Activated CD4-positive, alpha-beta T cell treated with anti-CD3 and anti-CD28 coated beads for 36 hours (primary cell): ENCODE data around the gene TTPAL. TPM values are rescaled to one million over a fixed set of nuclear protein-coding genes. Genes with fewer than 3 reads are reported as not detected.

ENCODE experiments used
- ATAC-seq: fragments of 200-7000 bp; cut with Tn5 transposase; one replicate; pipeline ENCODE4 v1.10.0; 2021; ENCODE audit warnings: mild to moderate bottlenecking, moderate library complexity
- CTCF ChIA-PET: fragments of 350-600 bp; sonication (Branson Sonifier 250); formaldehyde crosslinking; loops from one replicate; lab custom pipeline; 2021; ENCODE audit warnings: antibody characterized with exemption; lab: Charles Lee
- POLR2A ChIA-PET: fragments of 350-600 bp; sonication (Branson Sonifier 250); formaldehyde crosslinking; loops from one replicate; lab custom pipeline; 2021; ENCODE audit warnings: antibody characterized with exemption, inconsistent platforms; lab: Charles Lee
- DNase-seq: peaks from one replicate; pipeline ENCODE4 v3.0.0-alpha.2; 2020
- H3K27ac Mint-ChIP-seq: one replicate; pipeline ENCODE4 v1.8.0; 2021; ENCODE audit warnings: mixed read lengths
- H3K27me3 Mint-ChIP-seq: one replicate; pipeline ENCODE4 v1.8.0; 2021; ENCODE audit warnings: mixed read lengths
- H3K36me3 Mint-ChIP-seq: one replicate; pipeline ENCODE4 v1.8.0; 2021; ENCODE audit warnings: low read depth, mixed read lengths
- H3K4me1 Mint-ChIP-seq: one replicate; pipeline ENCODE4 v1.8.0; 2021; ENCODE audit warnings: mixed read lengths
- H3K4me3 Mint-ChIP-seq: one replicate; pipeline ENCODE4 v1.8.0; 2021; ENCODE audit warnings: mild to moderate bottlenecking, moderate library complexity, mixed read lengths
- H3K9me3 Mint-ChIP-seq: one replicate; pipeline ENCODE4 v1.8.0; 2021; ENCODE audit warnings: low read depth, mixed read lengths
- intact Hi-C, 2 experiments: fragments of 100-400 bp; cut with DNase I in 1 of 2; cut with micrococcal nuclease in 1 of 2; formaldehyde crosslinking; loops; one replicate each; pipeline versions ENCODE4 v1.14.2 to v1.15.1; 2022 to 2024; cut with DNase I, micrococcal nuclease
- total RNA-seq, 2 experiments: library from RNA; stranded (reverse); gene quantifications; one replicate each; pipeline ENCODE4 v1.2.3, GENCODE V29; 2021

Gene TTPAL
- total RNA-seq, 2 experiments from 2014 or later: 18.3 to 21.5 TPM

- no peaks in the 10 kb centered on the region for H3K27me3 Mint-ChIP-seq
- no peak for ATAC-seq
- H3K4me3 Mint-ChIP-seq: no peak overlapping the region
- peaks cover 38% of the 10 kb centered on the region for H3K36me3 Mint-ChIP-seq
- H3K27ac Mint-ChIP-seq: no peak overlapping the region
- POLR2A ChIA-PET: no interaction called here
- DNase-seq: no peak
- intact Hi-C loops: no loop called here
- H3K9me3 Mint-ChIP-seq: no peaks in the 10 kb centered on the region
- H3K4me1 Mint-ChIP-seq: peaks cover 5% of the 10 kb centered on the region
- CTCF ChIA-PET: interaction anchor here (0.6 to 1.3 kb wide), 4 partner anchors 17 to 180 kb away, joined by 3 to 4 read pairs (median 3); no protein-coding TSS in a partner anchor
These were observed 27.3 kb downstream of the TTPAL start for GRCh38 chr20:44502968-44503367.

- ATAC-seq (no peak), DNase-seq (no peak)
- Mint-ChIP-seq H3K4me3 (no peak overlapping the region), H3K9me3 (no peaks in the 10 kb centered on the region), H3K4me1 (peaks cover under 1% of the 10 kb centered on the region), H3K27ac (no peak overlapping the region), H3K36me3 (peaks cover 39% of the 10 kb centered on the region), H3K27me3 (no peaks in the 10 kb centered on the region)
- CTCF ChIA-PET: interaction anchor here (0.6 to 1.3 kb wide), 3 partner anchors 81 to 124 kb away, joined by 3 read pairs; no protein-coding TSS in a partner anchor
- POLR2A ChIA-PET: no interaction called here
- intact Hi-C loops: no loop called here
These were observed 29.0 kb downstream of the TTPAL start for GRCh38 chr20:44504402-44505307.

GRCh38 chr20:44509762-44510161 is 34.1 kb downstream of the TTPAL start:
- ChIA-PET CTCF (interaction anchor here (1.1 kb wide), 1 partner anchor 100 kb away, joined by 3 read pairs; no protein-coding TSS in a partner anchor), POLR2A (interaction anchor here (1.1 kb wide), 1 partner anchor 12 kb away, joined by 3 read pairs; the partner anchor contains the start of gene SERINC3)
- H3K27me3 Mint-ChIP-seq: no peaks in the 10 kb centered on the region
- no peak overlapping the region for H3K4me3 Mint-ChIP-seq
- no peaks in the 10 kb centered on the region for H3K9me3 Mint-ChIP-seq
- peaks cover 27% of the 10 kb centered on the region for H3K36me3 Mint-ChIP-seq
- peak; percentile 24 for DNase-seq
- H3K27ac Mint-ChIP-seq: peak overlapping the region; percentile 13
- peaks cover 20% of the 10 kb centered on the region for H3K4me1 Mint-ChIP-seq
- intact Hi-C loops: no loop called here
- ATAC-seq: peak; percentile 68

- Mint-ChIP-seq H3K36me3 (peaks cover 16% of the 10 kb centered on the region), H3K27ac (no peak overlapping the region), H3K27me3 (no peaks in the 10 kb centered on the region), H3K4me3 (no peak overlapping the region), H3K4me1 (peaks cover 46% of the 10 kb centered on the region), H3K9me3 (no peaks in the 10 kb centered on the region)
- intact Hi-C loops: no loop called here
- ATAC-seq: peak; percentile 51
- ChIA-PET POLR2A (no interaction called here), CTCF (interaction anchor here (0.9 to 1.1 kb wide), 4 partner anchors 20 to 434 kb away, joined by 3 to 4 read pairs (median 3); partner anchors contain the start of gene TTPAL)
- DNase-seq: no peak
These were observed 38.2 kb downstream of the TTPAL start for GRCh38 chr20:44513871-44514270.

- POLR2A ChIA-PET: no interaction called here
- DNase-seq: no peak
- Mint-ChIP-seq H3K4me3 (no peak overlapping the region), H3K27ac (no peak overlapping the region), H3K27me3 (no peaks in the 10 kb centered on the region), H3K36me3 (peaks cover 11% of the 10 kb centered on the region), H3K9me3 (no peaks in the 10 kb centered on the region), H3K4me1 (peaks cover 61% of the 10 kb centered on the region)
- intact Hi-C loops: no loop called here
- CTCF ChIA-PET: no interaction called here
- ATAC-seq: no peak
These were observed 40.8 kb downstream of the TTPAL start for GRCh38 chr20:44516491-44516890.

GRCh38 chr20:44517454-44517853 is 41.8 kb downstream of the TTPAL start:
- Mint-ChIP-seq H3K27ac (peak overlapping the region; percentile 32), H3K9me3 (no peaks in the 10 kb centered on the region), H3K4me3 (no peak overlapping the region), H3K4me1 (peaks cover 66% of the 10 kb centered on the region), H3K36me3 (peaks cover 11% of the 10 kb centered on the region), H3K27me3 (no peaks in the 10 kb centered on the region)
- ChIA-PET CTCF (interaction anchor here (1.0 kb wide), 1 partner anchor 25 kb away, joined by 4 read pairs; no protein-coding TSS in a partner anchor), POLR2A (no interaction called here)
- ATAC-seq: no peak
- no peak for DNase-seq
- intact Hi-C loops: no loop called here

DNA sequence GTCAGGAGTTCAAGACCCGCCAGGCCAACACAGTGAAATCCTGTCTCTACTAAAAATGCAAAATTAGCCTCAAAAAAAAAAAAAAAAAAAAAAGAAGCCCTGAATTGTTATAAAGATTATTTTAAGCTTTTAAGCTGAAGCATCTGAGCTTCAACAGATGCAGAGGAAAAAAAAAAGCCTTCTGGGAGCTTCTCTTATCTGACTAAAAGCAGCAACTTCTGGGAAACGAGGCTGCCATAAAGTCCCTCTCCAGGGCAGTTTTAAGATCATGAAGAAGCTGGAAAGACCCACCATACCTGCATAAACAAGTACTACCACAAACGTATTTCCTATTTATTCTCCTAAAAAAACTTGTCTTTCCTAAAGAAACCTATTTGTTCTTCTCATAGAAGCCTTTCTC is 42.6 kb downstream of the TTPAL start:
- Mint-ChIP-seq H3K36me3 (peaks cover 6% of the 10 kb centered on the region), H3K27ac (peak overlapping the region; percentile 32), H3K27me3 (no peaks in the 10 kb centered on the region), H3K4me3 (no peak overlapping the region), H3K9me3 (no peaks in the 10 kb centered on the region), H3K4me1 (peaks cover 69% of the 10 kb centered on the region)
- no peak for DNase-seq
- POLR2A ChIA-PET: interaction anchor here (0.6 kb wide), 1 partner anchor 185 kb away, joined by 3 read pairs; no protein-coding TSS in a partner anchor
- CTCF ChIA-PET: interaction anchor here (0.8 to 1.0 kb wide), 3 partner anchors 11 to 92 kb away, joined by 3 to 4 read pairs (median 4); no protein-coding TSS in a partner anchor
- intact Hi-C loops: no loop called here
- ATAC-seq: no peak

- peaks cover 58% of the 10 kb centered on the region for H3K4me1 Mint-ChIP-seq
- intact Hi-C loops: loop anchor here in 1 of 2 experiments (1.0 to 5.0 kb wide), 2 partner anchors 24 to 446 kb away; partner anchors contain the start of gene STK4
- H3K27ac Mint-ChIP-seq: peak overlapping the region; percentile 22
- ATAC-seq (no peak), DNase-seq (peak; percentile 31)
- no peaks in the 10 kb centered on the region for H3K9me3 Mint-ChIP-seq
- H3K27me3 Mint-ChIP-seq: no peaks in the 10 kb centered on the region
- peaks cover 2% of the 10 kb centered on the region for H3K36me3 Mint-ChIP-seq
- peak overlapping the region; percentile 81 for H3K4me3 Mint-ChIP-seq
- ChIA-PET POLR2A (no interaction called here), CTCF (interaction anchor here (1.0 to 3.2 kb wide), 4 partner anchors 14 to 89 kb away, joined by 4 to 12 read pairs (median 6); no protein-coding TSS in a partner anchor)
These were observed 45.2 kb downstream of the TTPAL start for GRCh38 chr20:44520881-44521280.

GRCh38 chr20:44521484-44522481 is 46.1 kb downstream of the TTPAL start, which contains the start of gene SERINC3:
TSS of gene SERINC3 (minus strand) at chr20:44522070. CDS start at chr20:44521951, 119 bp downstream.
- peaks cover 2% of the 10 kb centered on the region for H3K36me3 Mint-ChIP-seq
- DNase-seq: peak; percentile 98
- H3K4me1 Mint-ChIP-seq: peaks cover 55% of the 10 kb centered on the region
- intact Hi-C loops: loop anchor here (1.0 to 5.0 kb wide), 11 partner anchors 10 to 446 kb away; partner anchors contain the start of genes ADA (in 1 of the 2), OSER1 (in 1 of the 2), STK4 (in 1 of the 2) and TTPAL (in 1 of the 2)
- peak; percentile 99 for ATAC-seq
- POLR2A ChIA-PET: interaction anchor here (0.5 to 0.6 kb wide), 2 partner anchors 12 to 851 kb away, joined by 3 to 4 read pairs; no protein-coding TSS in a partner anchor
- peak within 1 kb of the TSS; percentile 81 for H3K4me3 Mint-ChIP-seq
- CTCF ChIA-PET: interaction anchor here (0.5 to 3.2 kb wide), 8 partner anchors 15 to 391 kb away, joined by 3 to 12 read pairs (median 4); no protein-coding TSS in a partner anchor
- H3K9me3 Mint-ChIP-seq: no peaks in the 10 kb centered on the region
- H3K27ac Mint-ChIP-seq: peak within 1 kb of the TSS; percentile 93
- H3K27me3 Mint-ChIP-seq: no peaks in the 10 kb centered on the region

- DNase-seq (no peak), ATAC-seq (no peak)
- Mint-ChIP-seq H3K4me3 (peak overlapping the region; percentile 81), H3K27me3 (no peaks in the 10 kb centered on the region), H3K4me1 (peaks cover 45% of the 10 kb centered on the region), H3K9me3 (no peaks in the 10 kb centered on the region), H3K27ac (peak overlapping the region; percentile 93), H3K36me3 (peaks cover 2% of the 10 kb centered on the region)
- ChIA-PET POLR2A (no interaction called here), CTCF (interaction anchor here (3.2 kb wide), 1 partner anchor 16 kb away, joined by 12 read pairs; no protein-coding TSS in a partner anchor)
- intact Hi-C loops: loop anchor here (1.0 to 5.0 kb wide), 10 partner anchors 8 to 444 kb away; partner anchors contain the start of genes ADA (in 1 of the 2), OSER1 (in 1 of the 2), STK4 (in 1 of the 2) and TTPAL (in 1 of the 2)
These were observed 47.2 kb downstream of the TTPAL start for GRCh38 chr20:44522841-44523240.
